HG02759 (cell line): ENCODE results near the gene ARMC2.
A peak's percentile ranks its signal among the peaks of the same experiment; 100 is the strongest.
"Not testable (repeated sequence)": the region's sequence is repeated elsewhere in the genome, so short reads cannot be mapped to it uniquely, and the experiment has no call there.

Experiments used
- ATAC-seq: cut with Tn5 transposase; IDR thresholded peaks from one replicate; pipeline ENCODE4 v1.9.1; 2021; ENCODE audit warnings: mild to moderate bottlenecking, moderate library complexity; ENCODE audit not compliant: unreplicated experiment

ARMC2 gene

DNA sequence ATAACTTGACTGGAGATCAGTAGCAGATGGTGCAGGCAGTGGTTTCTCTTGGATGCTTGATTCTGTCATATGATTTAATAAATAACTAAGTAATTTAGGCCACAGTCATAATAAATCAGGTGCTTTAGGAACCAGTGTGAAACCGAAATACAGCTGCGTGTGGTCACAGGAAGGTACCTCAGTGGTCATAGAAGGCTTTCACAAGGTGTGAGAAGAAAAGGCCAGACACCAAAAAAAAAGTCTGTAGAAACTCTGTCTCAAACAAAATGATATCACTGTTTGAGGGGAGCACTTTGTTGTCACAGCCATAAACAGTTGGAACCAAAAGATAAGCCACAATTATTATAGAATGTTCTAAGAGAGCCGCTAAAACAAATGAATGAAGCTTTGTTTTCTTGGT is 56.5 kb downstream of the ARMC2 start:
- ATAC-seq, result peak; percentile 99

DNA sequence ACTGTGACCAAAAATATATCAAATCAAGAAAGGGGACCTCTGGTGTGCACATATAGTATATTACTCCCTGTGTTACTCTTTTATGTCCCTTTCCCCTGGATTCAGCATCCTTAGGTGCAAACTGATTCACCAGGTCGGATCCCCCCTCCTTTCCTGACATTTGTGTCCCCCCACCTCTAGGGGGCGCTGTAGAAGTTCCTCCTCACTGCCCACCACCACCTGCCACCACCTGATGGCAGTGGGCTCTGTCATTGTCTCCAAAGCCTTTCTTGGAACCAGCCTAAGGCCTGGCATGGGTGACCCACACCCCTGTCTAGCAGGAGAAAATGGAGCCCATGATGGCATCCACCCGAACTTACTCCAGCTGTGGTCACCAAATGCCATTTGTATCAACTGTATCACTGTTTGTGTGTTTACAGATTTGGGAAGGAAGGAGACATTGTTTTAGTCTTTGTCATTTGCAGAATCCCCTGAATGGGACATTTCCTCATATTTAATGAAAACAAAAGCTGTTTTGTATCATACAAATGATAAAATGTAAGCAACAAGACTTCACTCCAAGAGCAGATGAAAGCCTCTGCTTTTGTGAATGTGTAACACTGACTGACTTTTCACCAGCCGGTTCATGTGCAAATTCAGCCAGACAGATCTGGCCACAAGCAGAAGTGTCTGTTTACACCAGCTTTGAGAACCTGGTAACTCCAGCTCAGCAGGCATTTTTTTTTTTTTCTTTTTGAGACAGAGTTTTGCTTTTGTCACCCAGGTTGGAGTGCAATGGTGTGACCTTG is 66.2 kb downstream of the ARMC2 start:
- ATAC-seq, result no peak

DNA sequence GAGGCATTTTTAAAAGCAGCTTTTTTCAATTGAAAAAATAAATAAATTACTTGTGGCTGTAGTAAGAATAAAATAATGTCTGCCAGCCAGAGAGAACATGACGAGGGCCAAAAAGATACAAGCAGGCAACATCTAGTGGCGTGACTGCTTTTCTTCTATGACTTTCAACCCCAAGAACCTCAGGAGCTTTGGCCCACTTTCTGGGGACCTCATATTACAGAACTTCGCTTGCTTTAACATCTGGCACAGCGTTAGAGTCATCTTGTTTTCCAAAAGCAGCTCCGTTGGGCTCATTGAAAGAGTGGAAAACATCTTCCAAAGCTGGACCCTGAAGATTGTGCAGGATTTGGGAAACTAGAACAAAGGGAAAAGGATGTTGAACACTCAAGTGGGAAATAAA is 67.0 kb downstream of the ARMC2 start:
- ATAC-seq, result no peak

DNA sequence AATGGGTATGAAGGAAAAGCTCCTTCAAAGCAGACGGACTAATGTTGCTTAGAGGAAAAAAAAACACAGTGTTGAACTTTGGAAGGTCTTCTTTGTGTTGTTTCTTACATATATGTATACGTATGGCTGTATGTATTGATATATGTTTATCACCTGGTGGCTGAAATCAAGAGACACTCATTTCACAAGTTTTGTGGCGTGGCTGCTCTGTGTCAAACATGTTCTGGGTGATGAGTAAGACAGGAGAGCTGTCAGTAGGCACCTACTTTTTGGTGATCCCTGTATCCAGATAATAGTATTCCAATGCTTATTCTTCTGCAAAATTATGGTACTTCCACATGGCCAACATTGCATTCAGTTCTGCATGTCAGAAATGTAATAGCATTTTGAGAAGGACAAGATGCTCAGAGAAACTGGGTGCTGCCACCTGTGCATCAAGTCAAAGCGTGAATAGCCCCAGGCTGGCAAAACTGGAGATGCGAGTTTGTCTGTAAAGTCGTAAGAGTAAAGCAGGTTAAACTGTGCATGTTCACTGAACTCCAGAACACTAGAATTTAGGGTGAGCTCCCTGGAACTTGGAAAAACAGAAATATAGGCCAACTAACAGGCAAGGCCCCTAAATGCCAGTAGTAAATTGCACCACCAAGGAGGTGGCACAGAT is 67.9 kb downstream of the ARMC2 start:
- ATAC-seq, result no peak

DNA sequence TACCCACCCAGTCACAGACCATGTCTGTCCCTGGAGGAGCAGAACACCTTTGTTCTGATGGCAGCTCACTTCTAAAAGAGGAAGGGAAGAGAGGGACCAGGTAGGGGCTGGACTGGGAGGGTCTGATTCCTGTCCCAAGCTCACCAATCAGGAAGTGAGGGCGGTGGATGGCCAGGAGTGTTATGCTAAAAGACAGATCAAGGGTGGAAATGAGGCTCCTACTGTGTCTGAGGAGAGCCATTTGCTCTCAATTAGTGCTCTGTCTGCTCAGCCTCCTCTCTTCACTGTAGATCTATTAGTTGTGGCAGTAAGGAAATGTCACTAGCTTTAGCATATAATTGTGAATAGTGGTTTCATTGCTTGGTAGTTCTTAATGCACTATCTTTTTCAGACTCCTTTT is 72.5 kb downstream of the ARMC2 start:
- ATAC-seq, result no peak

DNA sequence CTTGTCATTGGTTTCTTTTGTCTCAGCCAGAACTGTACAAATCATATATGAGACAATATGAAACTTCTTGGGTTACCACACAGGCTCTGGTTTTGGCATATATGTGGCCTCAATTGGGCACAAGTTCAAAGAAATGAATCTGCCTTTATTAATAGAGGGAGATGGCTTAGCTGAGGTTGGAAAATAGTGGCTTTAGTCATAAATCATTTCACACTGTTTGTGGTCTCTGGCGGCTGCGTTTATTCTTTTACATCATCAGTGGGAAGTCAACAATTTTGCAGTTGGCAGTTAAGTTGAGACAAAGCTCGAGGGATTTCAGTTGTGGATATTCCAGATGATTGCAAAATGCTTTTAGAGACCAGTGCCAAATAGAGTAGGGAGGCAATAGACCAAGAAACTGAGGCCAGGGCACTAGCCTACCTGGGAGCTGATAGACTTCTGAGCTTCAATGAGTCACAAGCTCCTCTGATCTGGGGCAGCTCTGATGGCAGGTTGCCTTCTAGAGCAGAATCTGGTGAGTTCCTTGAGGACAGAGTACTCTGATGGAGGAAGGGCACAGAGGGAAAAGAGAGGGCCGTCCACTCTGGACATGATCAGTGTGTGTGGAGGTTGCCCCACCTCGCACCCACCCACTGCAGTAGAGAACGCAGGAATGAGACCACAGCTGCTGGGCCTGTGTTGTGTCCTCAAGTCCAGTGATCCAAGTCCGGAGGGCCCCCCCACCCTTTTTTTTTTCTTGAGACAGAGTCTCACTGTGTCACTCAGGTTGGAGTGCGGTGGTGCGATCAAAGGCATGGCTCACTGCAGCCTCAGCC is 73.5 kb downstream of the ARMC2 start:
- ATAC-seq, result no peak

DNA sequence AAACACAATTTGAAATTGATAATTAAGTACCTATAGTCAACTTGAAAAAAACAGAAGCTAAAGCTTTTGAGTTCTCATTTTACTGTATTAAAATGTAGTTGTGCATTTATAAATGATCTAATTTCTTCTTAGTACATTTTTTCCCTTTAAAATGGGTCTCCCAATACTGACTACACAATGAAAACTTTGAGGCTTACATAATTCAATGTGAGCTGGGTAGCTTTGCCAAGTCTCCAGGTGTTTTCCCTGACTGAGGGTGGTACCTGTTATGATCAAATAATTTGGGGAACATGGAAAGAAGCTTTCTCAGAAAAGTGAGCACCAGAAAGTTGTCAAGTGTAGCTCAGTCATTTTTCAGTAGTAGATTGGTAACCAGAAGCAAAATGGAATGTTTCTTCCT is 74.3 kb downstream of the ARMC2 start:
- no peak for ATAC-seq

DNA sequence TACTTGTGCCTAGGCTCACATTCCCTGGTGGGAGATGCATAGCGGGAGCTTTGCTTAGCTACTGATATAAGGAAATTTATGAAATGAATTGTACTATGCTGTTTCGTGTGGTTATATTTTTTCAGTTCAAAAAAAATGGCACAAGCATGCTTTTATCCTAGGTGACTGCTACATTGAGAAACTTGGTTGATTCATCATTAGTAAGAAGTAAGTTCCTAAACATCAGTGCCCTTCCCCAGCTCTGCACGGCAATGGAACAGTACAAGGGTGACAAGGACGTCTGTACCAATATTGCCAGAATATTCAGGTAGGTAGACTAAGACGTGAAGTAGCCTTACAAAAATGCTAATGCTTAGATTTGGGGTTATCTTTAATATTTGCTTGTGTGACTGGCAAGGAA is 79.7 kb downstream of the ARMC2 start:
- no peak for ATAC-seq

DNA sequence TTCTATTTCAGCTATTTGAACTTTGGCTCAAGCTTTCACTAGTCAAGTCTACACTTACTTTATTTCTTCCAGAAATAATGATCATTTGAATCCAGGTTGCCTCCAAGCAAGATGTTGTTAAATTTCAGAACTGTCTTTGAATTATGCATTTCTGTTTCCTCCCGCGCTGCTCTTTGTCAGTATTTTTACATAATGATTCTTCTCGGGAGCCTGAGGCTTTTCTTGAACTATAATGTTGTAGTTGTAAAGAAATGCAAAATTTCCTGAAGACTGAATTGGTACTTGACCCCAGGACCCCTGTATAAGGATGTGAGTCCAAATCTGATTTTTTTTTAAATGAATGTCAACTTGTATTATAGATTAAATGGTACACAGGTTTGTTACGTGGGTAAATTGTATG is 80.4 kb downstream of the ARMC2 start:
- no peak for ATAC-seq

DNA sequence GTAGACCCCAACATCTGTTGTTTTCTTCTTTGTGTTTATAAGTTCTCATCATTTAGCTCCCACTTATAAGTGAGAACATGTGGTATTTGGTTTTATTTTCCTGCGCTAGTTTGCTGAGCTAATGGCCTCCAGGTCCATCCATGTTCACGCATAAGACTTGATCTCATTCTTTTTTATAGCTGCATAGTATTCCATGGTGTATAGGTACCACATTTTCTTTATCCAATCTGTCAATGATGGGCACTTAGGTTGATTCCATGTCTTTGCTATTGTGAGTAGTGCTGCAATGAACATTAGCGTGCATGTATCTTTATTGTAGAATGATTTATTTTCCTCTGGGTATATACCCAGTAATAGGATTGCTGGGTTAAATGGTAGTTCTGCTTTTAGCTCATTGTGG is 82.9 kb downstream of the ARMC2 start:
- not testable (repeated sequence) for ATAC-seq

DNA sequence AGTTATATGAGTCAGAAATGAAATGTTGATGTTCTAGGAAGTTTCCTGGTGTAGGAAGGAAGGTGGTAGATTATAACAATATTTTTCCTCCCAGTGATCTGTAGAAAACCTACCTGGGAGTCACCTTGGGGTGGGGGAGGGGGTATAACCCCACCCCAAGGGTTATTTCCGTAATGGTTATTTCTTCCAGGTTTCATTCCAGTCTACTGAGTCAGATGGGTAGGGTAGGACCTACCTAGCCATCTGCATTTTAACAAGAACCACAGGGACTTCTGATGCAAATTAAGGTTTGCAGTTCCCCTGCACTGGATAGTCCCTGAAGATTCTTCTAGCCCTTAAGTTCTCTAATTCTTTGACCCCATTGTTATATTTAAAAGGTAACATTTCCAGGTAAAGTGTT is 88.9 kb downstream of the ARMC2 start:
- ATAC-seq, result no peak

DNA sequence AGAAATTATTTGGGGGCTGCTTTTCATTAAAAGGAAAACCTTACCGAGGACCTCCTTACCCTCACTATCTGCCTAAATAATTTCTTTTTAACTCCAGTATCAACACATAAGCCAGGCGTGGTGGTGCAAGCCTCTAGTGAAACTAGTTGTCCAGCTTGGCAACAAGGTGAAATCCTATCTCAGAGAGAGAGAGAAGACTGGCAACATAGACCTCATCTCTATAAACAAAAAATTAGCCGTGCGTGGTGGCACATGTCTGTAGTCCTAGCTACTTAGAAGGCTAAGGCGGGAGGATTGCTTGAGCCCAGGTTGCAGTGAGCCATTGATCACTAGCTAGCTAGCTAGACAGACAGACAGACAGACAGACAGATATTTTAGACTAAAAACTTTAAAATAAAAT is 92.5 kb downstream of the ARMC2 start:
- ATAC-seq, result no peak

DNA sequence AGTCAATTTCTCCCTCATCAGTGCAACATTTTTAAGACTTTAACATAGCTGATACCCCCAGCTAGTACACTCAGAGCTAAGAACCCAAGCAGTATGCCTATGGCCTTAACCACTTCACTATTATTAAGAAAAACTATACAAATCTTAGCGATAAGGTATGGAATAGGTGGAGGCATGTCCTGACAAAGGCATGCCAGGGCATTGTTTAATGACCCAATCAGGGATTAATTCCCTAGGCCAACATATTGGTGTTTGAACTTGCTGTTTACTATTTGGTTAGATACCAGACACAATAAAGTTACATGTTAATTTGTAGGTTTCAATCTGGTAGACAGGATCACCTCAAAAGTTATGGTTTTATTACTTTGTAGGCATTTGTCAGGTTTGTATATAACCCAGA is 93.1 kb downstream of the ARMC2 start:
- no peak for ATAC-seq

DNA sequence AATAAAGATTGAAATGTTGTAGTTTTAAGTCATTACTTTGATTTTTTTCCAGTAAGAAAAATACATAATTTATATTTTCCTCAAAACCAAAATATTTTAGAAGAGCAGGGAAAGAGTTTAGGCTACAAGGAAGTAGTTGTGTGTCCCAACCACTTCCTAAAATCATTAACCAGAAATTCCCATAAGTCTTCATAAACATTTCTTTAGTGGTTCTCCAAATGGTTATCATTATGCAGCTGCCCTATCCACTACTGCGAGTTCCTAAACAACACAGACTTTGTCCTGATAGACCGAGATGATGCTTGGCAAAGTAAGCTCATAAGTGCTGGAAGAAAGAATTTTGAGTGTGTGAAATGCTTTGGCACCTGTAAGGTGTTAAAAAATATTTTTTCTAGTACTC is 93.6 kb downstream of the ARMC2 start:
- no peak for ATAC-seq

DNA sequence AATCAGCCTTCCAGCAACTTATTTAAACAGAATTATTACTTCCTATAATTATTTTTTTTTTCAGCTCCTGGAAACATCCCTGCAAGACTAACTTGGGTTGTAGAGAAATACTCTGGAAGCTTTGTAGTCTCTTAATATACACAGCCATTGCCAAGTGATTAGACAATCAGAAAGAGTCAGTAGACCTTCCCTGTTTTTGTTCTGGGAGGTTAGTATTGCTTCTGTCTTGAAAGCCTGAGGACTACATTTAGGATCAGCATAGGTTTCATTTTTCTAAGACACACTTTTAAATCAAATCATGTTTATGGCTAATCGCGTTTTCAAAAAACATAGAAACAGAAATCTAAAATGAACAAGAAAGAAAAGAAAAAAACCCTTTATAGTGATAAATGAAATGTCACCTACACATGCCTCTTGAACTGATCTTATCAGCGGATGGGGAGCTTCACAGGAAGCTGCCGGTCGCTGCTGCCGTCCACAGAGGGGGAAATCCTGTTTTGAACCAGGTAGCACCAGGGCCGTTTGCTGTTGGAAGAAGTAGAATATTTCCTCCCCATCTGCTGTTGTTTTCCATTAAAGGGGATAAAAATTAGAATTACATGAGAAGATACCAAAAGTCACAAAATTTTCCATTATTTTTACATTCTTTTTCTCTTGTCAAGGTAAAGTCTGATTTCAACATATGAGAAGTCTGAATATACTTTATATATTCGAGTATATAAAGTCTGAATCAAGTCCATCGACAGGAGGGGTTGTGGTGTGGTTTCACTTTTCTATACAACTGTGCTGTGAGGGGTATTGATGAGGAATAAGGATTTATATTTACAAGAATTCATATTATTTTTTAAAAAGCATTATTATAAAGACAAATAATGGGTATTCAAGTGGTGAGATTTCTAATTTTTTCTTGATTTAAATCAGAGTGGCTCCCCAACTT is 94.6 kb downstream of the ARMC2 start:
- ATAC-seq, result no peak

DNA sequence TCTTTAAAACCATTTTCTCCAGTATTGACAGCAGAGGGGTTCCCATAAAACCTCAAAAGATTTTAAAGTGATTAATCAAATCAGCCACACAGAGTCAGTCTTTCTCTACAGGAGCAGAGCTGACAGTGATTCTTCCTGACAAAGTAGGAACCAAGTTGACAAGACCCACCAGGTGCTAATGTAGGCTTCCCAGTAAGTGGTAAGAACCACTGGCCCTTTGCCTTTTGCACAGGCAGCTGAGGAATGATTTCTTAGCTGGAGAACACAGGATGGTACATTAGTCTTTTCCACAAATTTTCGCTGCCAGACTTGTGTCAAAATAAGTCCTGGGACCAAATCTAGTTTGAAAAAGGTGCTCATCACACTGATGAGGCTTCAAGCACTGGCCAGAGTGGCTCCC is 95.8 kb downstream of the ARMC2 start:
- ATAC-seq, result no peak

DNA sequence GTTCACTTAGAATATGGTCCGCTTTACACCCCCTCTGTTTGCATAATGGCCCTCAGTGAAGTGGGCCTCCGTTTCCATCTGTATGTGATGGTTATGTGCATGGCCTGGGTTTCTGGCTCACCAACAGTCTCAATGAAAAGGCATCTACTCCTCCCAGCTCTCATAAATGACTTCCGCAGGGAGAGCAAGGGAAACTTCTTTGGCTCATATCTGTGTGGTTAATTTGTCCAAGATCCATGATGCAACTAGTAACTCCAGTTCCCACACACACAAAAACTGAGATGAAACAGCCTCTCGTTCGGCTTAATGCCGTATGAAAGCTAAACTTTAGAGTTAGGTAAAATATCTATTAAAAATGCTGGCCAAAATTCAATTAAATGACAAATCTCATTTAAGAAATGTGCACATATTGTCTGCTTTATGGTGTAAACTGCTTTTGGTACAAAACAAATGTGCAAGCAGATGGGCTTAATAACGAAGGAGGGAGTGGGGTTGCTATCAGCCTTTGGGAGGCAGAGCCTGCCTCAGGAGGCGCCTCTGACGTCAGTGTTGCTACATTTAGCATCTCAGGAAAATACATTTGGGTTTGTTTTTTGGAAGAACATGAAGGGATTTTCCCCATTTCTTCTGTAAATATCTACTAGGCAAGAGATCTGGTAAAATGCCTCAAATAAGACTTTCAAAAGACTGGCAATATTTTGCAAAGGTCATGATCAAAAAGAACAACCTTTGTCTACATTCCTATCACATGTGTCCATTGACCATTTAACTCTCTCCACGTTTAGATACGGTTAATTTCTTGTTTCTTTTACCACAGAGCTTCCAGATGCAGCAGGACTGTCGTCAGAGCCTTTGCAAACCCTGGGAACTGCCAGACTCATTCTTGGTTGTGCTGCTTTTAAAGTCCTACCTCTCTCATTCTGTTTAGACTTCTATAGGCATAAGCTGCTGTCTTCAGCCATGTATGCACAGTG is 96.8 kb downstream of the ARMC2 start:
- no peak for ATAC-seq

DNA sequence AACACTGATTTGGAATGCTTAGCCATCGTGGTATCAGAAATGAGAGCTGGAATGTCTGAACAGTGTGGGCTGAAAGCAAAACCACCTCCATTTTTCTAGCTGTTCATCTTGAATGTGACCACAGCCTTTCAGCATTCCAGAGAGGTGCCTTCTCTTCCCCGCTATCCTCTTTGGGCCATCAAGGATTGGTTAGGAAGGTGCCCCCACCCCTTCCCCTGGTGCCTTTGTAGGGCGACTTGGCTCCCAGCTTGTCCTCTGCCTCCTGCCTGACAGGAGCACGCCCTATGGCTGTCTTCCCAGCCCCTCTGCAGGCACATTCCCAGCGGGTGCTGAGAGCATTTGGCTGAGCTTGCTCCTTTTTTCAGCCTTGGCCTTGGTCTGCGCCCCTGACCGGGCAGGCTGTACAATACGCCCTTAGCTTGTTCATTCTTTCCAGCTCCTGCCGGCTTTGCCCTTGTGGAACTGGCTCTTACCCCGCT is 97.5 kb downstream of the ARMC2 start:
- ATAC-seq, result no peak

DNA sequence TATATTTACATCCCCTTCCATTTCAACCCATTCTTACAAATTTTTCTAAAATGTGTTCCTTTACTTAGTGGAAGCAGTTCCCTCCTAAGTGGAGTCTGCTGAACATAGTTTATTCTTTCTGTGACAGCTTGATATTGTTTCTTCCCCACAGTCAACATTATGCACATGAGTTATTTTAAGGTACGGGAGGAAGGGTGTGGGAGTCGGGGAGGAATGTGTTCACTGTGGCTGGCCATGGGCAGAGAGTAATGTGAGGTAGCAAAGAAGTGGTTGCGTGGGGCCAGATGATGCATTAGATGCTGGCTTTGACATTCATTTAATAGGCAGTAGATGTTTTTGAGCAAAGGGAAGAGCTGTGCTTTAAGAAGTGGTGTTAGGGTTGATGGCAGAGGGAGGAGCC is 98.5 kb downstream of the ARMC2 start:
- ATAC-seq, result no peak
